ENCODE results near the gene SLC22A3.
"Not testable (repeated sequence)": the region's sequence is repeated elsewhere in the genome, so short reads cannot be mapped to it uniquely, and the experiment has no call there.

Gene SLC22A3

DNA sequence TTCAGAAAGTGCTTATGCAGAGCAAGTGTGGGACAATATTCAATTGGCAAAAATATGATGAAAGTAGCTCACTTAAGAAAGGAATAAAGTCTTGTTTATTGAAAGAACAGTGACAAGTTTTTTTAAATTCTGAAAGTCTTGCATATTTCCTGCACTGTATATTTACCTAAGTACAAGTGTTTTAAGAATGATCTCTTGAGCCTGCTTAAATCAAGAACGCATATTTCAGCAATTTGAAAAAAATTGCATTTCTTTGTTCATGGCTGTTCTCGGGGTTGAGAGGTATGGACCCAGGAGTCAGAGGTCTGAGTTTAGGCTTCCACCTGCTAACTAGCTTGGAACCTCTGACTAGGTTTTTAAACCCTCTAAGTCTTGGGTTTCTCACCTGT, 27.4 kb downstream of the SLC22A3 start:
- no peak for DNase-seq

DNA sequence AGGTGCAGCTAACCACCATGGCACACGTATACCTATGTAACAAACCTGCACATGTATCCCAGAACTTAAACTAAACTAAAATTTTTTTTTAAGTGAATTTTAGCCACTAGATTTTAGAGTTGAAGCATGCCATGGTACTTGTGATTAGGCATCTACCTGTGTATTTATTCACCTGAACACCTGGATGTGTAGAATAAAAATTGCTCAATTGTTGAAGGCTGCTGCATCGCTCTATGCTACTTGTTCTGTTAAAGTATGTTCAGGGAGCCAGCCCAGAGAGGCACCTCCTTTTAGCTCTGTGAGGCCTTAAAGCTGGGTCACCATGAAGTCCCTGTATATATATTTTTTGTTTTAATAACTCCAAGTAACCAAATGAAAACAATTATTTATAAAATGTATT, 28.3 kb downstream of the SLC22A3 start:
- no peak for DNase-seq

DNA sequence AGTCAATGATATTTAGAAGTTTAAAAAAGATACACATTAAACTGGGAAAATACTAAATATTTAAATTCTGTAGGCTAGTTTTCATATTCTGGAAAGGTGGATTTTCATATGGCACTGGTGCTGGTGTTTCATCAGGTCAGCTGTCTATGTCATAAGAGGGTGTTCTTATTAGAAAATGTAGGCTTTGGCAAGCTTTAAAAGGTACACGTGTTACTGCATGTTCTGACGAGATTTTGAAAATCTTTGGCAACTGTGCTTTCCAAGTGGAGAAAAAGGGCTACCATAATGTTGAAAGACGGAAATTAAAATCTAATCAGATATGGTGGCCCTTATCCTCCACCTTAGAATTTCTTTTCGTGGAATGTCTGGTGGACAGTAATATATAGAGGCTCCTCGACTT, 30.0 kb downstream of the SLC22A3 start:
- no peak for DNase-seq

DNA sequence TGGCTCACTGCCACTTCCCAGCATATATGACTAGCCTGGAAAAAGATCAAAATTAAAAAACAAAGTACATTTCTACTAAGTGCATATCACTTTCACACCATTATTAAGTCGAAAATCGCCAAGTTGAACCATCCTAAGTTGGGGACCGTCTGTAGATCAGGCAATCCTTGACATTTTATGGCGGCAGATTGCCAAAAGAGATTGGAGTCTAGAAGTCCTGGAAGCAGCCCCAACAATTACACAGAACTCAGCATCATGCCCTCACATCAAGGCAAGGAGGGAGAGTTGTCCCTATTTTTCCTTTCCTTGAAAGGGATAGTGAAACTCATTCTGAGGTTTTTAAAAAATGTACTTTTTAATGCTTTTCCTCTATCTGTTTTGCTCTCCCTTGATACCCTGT, 30.7 kb downstream of the SLC22A3 start:
- DNase-seq, result no peak

DNA sequence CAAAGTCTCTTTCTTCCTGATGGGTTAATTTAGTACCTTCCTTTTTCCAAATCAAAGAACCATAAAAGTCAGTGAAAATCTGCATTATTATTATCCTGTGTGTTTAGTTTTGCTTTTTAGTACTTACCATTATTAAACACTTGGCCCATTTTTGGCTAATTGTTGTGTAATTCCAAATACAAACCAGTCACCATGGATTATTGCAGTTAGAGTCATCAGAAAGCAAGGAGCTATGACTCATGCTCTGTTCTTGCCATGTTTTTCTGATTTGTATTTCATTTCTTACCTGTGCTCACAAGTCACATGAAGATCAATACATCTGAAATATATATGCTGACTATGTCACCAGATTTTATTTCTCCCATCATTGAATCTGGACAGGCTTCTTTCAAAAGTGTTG, 31.3 kb downstream of the SLC22A3 start:
- no peak for DNase-seq

DNA sequence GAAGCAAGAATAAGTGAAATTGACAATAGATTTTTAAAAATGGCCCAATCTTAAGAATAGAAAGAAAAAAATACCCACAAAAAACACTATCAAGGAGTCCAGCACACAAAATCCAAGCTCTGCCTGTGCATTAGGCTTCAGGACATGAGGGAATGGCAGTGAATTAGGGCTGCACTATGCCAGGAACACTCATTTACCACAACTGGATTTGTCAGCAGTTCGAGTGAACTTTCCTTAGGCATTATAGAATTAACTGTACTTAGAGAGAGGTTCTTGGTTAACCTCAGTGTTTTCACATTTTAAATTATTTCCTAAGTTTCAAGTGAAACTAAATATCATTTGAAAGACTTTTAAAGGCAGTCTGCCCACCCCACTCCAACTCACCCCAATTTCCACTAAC, 34.8 kb downstream of the SLC22A3 start:
- DNase-seq, result no peak

DNA sequence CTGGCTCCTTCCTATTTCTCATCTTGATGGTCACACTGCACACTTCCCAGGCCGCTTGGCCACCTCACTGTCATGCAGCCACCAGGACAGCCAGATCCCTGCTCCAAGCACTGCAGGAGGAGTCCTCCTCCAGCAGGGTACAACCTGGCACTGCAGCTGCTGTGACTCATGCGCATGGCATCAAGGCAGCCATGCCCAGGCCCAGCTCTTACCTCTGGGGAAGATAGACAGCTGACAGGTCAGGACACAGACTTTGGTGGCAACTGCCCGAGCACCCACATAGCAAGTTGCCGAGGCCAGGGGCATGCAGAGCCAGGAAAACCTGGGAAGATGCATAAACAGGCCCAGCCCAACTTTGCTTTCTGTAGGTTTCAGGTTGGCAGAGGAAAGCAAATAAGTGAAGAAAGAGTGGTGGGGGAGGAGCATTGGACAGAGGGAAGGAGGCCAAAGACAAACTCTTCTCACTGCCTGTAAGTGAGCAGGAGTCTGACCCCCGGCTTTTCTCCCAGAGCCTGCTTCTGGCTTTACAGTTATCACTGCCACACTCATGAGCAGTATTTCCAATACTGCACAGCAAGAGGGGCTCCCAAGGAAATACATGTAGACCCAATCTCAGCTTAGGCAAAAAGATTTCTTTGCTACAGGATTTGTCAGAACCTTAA, 38.8 kb downstream of the SLC22A3 start:
- DNase-seq, result no peak

DNA sequence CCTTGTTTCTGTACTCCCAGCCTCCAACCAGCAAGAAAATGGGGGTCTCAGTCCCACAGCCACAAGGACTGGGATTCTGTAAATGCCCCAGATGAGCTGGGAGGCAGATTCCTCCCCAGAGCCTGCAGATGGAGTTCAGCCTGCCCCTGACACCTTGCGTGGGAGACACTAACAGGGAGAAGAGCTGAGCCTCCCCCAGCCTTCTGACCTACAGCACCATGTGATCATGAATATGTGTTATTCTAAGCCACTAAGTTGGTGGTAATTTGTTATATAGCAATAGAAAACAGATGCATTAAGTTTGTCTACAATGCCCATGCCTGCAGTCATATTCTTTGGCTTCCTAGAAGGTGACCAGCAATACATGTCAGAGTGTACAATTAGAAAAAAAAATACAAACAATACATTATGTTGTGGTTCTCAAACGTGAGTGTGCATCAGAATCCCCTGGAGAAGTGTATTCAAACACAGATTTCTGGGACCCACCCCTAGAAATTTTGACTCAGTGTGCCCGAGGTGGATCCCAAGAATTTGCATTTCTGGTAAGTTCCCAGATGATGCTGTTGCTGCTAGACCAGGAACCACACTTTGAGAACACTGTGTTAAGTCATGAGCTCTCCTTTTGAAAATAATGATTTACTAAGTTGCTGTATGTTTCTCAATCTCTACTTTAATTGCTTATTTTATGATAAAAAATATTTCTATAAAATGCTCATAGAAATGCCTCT, 39.9 kb downstream of the SLC22A3 start:
- DNase-seq, result no peak

DNA sequence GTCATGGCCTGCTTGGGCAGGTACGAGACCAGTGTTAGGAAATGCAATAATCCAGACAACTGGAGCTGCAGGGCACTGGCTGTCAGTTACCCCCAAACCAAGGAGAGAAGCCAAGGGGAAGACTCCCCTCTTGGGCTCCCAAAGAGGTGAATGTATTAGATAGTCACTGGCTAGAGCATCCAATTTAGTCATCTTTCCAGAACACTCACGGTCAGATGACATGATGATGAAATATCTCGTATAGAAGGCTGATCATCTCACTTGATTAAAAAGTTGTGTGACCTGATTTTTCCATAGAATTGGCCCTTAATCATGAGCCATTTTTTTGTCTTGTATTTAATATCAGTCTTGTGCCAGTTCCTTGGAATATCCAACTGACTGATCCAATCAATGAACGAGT, 40.7 kb downstream of the SLC22A3 start:
- DNase-seq, result no peak

DNA sequence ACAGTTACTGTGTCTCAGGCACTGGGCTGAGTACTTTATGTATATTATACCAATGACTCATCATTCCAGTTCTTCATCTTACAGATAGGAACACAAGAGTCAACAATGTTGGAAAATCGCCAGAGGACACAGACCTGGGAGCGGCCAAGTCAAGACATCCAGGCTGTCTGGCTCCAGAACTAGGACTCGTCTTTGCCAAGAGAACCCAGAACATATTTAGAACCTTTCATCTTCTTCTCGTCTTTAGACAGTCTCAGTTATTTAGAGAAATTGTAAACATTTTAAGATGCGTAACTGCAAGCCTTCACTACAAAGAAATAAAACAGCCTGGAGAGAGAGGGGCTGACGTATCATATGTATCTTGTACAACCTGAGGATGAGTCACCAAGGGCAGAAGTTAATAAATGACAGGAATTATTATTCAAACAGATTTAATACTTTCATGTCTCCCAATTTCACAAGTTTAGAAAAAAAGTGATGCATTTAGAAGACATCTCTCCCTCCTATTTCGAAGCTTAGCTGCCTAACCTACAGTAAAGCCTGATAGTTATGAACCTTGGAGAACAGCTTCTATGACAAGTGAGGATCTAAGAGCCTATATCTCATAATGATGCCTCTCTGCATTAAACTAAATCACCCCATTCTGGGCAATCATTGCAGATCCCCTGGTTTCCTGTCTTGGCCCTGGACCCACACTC, 43.4 kb downstream of the SLC22A3 start:
- no peak for DNase-seq

DNA sequence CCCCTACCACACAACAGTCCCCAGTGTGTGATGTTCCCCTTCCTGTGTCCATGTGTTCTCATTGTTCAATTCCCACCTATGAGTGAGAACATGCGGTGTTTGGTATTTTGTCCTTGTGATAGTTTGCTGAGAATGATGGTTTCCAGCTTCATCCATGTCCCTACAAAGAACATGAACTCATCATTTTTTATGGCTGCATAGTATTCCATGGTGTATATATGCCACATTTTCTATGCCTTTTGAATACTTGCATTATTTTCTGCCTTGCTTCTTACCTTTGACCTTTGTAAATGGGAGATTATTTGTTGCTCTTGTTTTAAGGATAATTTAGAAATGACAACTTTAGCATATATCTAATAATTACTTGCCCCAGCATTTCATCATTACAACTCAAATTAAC, 45.3 kb downstream of the SLC22A3 start:
- DNase-seq, result not testable (repeated sequence)

DNA sequence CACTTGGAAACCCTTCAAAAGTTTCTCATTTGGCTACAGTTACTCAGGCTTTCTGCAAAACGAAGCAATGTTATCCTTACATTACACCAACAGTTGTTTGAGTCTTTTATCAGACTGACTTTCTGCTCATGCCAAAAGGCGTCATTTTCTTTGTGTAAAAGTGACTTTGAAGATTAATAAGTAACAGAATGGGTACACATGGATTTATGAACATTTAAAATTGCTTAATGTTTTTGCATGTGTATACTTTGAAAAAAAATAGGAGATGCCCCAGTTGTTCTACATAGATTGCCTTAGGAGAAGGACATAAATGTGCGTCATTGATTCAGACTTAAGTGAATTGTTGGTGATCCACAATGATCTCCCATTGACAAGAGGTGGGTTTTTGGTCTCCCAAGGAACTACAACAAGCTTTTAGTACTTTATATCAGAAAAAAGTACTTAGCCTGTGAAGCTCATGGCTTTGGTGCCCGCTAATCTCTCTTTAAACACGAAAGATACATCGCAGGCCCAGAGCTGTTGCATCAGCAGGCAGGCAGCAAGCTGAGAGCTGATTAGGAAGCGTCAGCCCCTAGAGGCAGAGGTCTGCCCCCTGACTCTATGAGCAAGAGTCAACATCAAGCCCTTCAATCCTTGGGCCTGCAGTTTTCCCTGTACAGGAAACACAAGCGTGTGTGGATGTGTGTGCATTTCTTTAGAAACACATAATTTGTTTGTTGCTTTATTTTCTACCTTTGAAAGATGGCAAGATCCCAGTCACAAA, 45.9 kb downstream of the SLC22A3 start:
- no peak for DNase-seq

DNA sequence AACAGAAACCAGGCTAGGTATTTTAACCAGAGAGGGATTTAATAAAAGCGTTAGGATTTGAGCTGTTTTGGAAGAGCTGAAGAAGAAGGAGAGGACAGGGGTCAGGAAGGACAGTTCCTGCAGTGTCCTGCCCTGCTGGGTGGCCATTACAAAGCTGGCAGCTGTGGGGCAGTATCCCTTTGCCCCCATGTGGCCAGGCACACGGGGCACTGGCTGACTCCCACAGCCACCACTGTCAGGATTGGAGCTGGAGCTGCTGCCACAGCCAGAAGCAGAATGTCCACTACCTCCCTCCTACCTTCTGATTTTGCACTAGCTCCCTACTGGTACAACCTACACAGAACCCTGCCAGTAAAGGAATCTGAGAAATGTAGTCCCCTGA, 46.5 kb downstream of the SLC22A3 start:
- DNase-seq, result no peak

DNA sequence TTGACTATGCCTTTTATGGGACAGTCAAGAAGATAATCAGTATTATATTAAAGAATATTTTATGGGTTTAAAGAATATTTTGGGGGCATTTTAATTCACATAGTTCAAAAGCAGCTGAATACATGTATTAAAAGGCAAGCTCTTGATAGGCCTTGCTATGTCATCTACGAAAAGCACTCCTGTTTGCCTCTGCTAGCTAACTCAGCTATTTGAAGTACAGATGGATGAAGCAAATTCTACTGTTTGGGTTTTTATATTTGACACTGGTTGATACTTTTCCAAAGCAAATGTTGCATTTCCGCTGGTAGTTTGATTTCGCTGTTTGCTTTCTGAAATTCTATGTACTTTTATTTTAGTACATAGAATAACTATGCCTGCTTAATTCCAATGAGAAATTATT, 47.0 kb downstream of the SLC22A3 start:
- no peak for DNase-seq

DNA sequence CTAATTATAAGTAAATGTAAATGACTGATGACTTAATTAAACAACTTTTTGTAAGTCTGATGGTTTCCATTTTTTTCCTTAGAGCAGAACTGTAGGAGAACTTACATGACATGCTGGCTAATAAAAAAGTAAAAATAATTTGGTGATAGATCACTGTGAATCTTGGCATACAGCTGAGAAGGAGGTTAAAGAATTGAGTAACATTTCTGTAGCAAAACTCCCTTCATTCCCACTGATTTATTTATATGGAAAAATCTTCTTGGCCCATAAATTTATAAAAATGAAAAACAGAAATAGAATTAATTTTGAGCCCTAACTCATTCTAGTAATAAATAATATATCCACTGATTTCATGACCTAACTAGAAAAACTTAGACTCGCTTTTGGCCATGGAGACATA, 48.1 kb downstream of the SLC22A3 start:
- no peak for DNase-seq

DNA sequence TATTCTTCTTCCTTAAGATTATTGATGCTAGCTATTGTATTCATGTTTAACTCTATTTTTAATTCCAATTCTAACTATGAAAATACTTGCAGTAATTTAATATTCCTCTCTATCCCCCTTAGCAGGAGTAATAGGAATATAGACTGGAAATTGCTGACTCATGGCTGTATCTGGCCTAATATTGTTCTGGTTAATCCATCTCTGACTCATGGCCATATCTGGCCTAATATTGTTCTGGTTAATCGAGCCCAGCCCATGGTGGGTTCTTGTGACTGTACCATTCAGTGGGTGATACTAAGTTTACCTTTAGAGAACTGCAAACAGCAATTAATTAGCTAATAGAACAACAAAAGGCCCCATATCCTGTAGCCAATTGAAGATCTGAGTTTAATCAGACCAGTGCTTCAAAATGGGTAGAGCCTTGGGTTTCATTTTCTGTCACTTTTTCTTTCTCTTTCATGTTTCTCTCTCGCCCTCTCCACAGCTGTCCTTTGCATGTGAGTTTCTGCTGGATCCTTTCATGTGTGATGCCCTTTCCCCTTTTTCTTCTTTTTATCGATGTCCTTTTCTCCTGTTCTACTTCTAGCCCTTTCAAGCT, 50.6 kb downstream of the SLC22A3 start:
- no peak for DNase-seq

DNA sequence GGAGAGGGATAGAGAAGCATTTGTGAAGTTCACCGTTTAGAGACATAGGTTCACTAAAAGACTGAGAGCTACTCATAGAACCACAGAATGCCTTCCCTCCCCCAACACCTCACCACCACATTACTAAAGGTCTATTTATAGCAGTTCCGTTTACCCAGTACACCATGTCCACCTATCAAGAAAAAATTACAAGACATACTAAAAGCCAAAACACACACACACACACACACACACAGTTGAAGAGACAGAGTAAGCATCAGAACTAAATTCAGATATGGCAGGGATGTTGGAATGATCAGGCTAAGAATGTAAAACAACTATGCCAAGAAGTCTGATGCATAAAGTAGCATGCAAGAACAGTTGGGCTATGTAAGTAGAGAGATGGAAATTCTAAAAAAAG, 52.3 kb downstream of the SLC22A3 start:
- DNase-seq, result no peak

DNA sequence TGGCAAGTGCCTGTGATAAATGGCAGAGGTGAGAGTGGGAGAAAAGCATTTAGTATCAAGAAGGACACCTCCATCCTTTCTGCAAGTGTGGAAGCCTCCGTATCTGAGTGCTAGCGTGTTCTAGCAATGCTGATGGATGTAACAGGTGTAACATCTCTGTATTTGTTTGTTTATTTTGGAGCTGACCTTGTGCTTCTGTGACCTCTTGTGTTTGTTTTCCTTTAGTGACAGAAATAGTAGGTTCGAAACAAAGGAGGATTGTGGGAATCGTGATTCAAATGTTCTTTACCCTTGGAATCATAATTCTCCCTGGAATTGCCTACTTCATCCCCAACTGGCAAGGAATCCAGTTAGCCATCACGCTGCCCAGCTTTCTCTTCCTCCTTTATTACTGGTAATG, 60.4 kb downstream of the SLC22A3 start:
- DNase-seq, result no peak

DNA sequence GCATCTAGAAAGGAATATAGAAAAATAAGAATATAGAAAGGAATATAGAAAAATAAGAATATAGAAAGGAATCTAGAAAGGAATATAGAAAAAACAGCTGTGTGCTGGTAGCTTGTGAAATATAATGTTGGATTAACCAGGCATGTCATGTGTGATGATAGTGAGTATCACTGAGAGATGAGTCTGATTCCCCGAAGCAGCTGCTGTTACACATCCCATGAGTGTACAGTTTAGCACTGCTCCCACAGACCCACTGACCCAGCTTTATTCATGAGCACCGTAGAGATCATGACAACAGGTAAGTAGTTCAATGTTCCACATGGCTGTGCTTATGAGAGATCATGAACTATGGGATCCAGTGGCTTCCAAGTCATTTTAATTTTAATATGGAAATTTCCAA, 64.8 kb downstream of the SLC22A3 start:
- no peak for DNase-seq

DNA sequence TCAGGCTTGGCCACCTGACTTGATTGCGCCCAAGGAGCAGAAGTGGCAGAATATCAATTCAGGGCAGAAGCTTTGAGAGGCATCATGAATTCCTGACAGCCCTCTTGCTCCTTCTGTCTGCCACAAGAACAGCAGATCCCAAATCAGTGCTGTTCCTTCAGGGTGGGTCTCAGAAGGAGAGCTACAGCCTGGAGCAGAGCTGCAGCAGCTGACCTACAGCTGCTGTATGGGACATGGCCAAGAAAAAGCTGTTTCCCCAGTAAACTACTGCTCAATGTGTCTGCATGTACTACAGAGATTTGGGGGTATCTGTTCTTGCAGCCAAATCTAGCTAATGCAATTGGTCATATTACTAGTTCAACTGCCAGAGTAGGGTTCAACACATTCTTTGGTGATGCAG, 69.0 kb downstream of the SLC22A3 start:
- DNase-seq, result no peak

DNA sequence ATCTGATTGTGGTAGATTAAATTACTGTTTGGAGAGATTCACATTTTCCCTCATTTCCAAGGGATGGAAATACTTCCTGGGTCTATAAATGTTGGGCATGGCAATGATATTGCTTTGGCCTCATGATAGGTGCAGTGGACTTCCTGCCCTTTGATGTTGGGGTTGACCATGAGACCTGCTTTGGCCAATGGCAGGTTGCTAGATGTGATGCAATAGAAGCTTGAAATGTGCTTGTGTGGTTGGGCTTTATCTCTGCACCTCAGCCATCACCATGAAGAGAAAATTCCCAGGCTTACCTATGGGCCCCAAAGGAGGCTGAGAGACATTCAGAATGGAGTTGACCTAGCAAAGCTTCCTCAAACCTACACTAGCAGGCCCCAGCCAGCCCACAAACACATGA, 69.4 kb downstream of the SLC22A3 start:
- no peak for DNase-seq

DNA sequence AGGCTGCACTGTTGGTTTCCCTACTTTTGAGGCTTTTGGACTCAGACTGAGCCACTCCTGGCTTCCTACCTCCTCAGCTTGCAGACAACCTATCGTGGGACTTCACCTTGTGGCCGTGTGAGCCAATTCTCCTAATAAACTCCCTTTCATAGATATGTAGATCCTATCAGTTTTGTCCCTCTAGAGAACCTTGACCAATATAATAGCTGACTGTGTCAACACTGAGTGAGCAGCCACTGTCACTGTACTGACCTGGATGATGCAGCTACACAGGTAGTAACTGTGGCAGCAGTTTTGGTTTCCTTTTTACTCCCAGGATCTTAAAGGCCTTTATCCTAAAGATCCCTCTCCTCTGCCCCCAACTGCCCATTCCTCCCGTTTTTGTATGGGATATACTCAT, 70.2 kb downstream of the SLC22A3 start:
- no peak for DNase-seq

DNA sequence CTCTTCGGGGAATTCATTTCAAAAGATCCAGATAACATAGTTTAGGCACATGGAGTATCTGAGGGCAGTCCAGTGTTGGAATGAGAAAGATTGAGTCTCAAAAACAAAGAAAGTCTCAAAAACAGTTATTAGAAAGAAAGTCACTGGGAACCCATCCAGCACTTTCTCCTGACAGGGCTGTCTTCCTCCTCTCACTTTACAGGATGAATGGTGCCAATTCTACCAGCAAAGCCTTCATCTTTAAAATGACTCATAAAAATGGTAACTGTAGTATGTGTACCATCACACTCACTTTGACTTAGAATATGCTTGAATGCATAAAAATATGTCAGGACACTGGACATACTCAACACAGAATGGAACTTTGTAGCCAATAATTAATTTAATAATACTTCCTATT, 71.3 kb downstream of the SLC22A3 start:
- no peak for DNase-seq
